GM12892 (cell line): ENCODE measurements around the gene NOP56.

Source experiments
- POLR2A ChIP-seq: IDR thresholded peaks from 2 replicates; pipeline ENCODE4 v1.6.1; 2011; ENCODE audit warnings: low read depth, low read length, control low read depth
- TAF1 ChIP-seq: IDR thresholded peaks from 2 replicates; pipeline ENCODE4 v1.6.1; 2011; ENCODE audit warnings: low read depth, mild to moderate bottlenecking, control low read depth, low read length, borderline replicate concordance

GRCh38 chr20:2698186-2698817, 45.9 kb downstream of the NOP56 start:
- TF ChIP-seq POLR2A (no peak), TAF1 (no peak)
